HG03432 (cell line): ENCODE data around the gene PARK7.
"Not testable (repeated sequence)": the region's sequence is repeated elsewhere in the genome, so short reads cannot be mapped to it uniquely, and the experiment has no call there.

Experiments used
- ATAC-seq: cut with Tn5 transposase; IDR thresholded peaks from one replicate; pipeline ENCODE4 v1.9.1; 2021; ENCODE audit warnings: mild to moderate bottlenecking, moderate library complexity; ENCODE audit not compliant: unreplicated experiment

The PARK7 gene

GRCh38 chr1:7942214-7942921 lies 19.1 kb upstream of the PARK7 start:
- no peak for ATAC-seq

GRCh38 chr1:7943251-7943650 lies 18.3 kb upstream of the PARK7 start:
- no peak for ATAC-seq

GRCh38 chr1:7948960-7949359 lies 12.6 kb upstream of the PARK7 start:
- no peak for ATAC-seq

GRCh38 chr1:7952791-7953190 lies 8.7 kb upstream of the PARK7 start:
- not testable (repeated sequence) for ATAC-seq

- ATAC-seq = peak; percentile 97
Measured at GRCh38 chr1:7953850-7954609, 7.5 kb upstream of the PARK7 start.

GRCh38 chr1:7954683-7955082 lies 6.8 kb upstream of the PARK7 start:
- ATAC-seq = no peak

GRCh38 chr1:7956218-7957032 lies 5.1 kb upstream of the PARK7 start:
- ATAC-seq = no peak

- no peak for ATAC-seq
Measured at GRCh38 chr1:7960165-7960564, 1.3 kb upstream of the PARK7 start.

GRCh38 chr1:7960867-7961215 lies 670 bp upstream of the PARK7 start:
- no peak for ATAC-seq

- peak; percentile 9 for ATAC-seq
Measured at GRCh38 chr1:7962014-7962335, 464 bp downstream of the PARK7 start.

- no peak for ATAC-seq
Measured at GRCh38 chr1:7962636-7963377, 1.3 kb downstream of the PARK7 start.

- not testable (repeated sequence) for ATAC-seq
Measured at GRCh38 chr1:7963378-7963730, 1.8 kb downstream of the PARK7 start.

- not testable (repeated sequence) for ATAC-seq
Measured at GRCh38 chr1:7963841-7964240, 2.3 kb downstream of the PARK7 start.

- ATAC-seq = no peak
Measured at GRCh38 chr1:7964476-7964875, 3.0 kb downstream of the PARK7 start.

GRCh38 chr1:7967196-7967595 lies 5.7 kb downstream of the PARK7 start:
- ATAC-seq = no peak

- ATAC-seq = no peak
Measured at GRCh38 chr1:7967651-7968050, 6.1 kb downstream of the PARK7 start.

- no peak for ATAC-seq
Measured at GRCh38 chr1:7970246-7970645, 8.7 kb downstream of the PARK7 start.

- ATAC-seq = no peak
Measured at GRCh38 chr1:7971024-7971423, 9.5 kb downstream of the PARK7 start.

- no peak for ATAC-seq
Measured at GRCh38 chr1:7972285-7972684, 10.8 kb downstream of the PARK7 start.

GRCh38 chr1:7973086-7973485 lies 11.6 kb downstream of the PARK7 start:
- no peak for ATAC-seq

GRCh38 chr1:7975212-7975865 lies 13.8 kb downstream of the PARK7 start:
- no peak for ATAC-seq
